Mucosa of stomach (tissue), 1 donor: ENCODE measurements around the gene ALG14.
"Not testable (repeated sequence)": the region's sequence is repeated elsewhere in the genome, so short reads cannot be mapped to it uniquely, and the experiment has no call there.

Experiments
- H3K27me3 ChIP-seq: one replicate; pipeline ENCODE4 v1.7.0; 2013; ENCODE audit warnings: mild to moderate bottlenecking, low read length; ENCODE audit not compliant: control insufficient read depth, insufficient read depth
- H3K36me3 ChIP-seq: one replicate; pipeline ENCODE4 v1.7.0; 2013; ENCODE audit warnings: low read length; ENCODE audit not compliant: control insufficient read depth, insufficient read depth
- H3K4me1 ChIP-seq: one replicate; pipeline ENCODE4 v1.7.0; 2013; ENCODE audit warnings: mild to moderate bottlenecking, low read length; ENCODE audit not compliant: control insufficient read depth, insufficient read depth
- H3K4me3 ChIP-seq: one replicate; pipeline ENCODE4 v1.7.0; 2013; ENCODE audit warnings: low read length
- H3K9ac ChIP-seq: one replicate; pipeline ENCODE4 v1.7.0; 2013; ENCODE audit warnings: mild to moderate bottlenecking, low read length, moderate library complexity
- H3K9me3 ChIP-seq: one replicate; pipeline ENCODE4 v1.7.0; 2013; ENCODE audit warnings: mild to moderate bottlenecking, low read length, moderate library complexity; ENCODE audit not compliant: control insufficient read depth
- donor health status: Pancreatic carcinoma.

ALG14 gene

DNA sequence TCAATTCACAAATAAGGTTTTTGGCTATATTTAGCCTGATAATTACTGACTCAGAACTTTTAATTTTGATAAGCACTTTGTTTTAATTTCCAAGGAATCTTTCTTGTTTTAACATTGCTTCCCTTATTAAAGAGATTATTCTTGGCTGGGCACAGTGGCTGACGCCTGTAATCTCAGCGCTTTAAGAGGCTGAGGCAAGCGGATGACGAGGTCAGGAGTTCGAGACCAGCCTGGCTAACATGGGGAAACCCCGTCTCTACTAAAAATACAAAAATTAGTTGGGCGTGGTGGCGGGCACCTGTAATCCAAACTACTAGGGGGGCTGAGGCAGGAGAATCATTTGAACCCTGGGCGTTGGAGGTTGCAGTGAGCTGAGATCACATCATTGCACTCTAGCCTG, 13.8 kb downstream of the ALG14 start:
- H3K27me3 ChIP-seq = no peaks in the 10 kb centered on the region
- peaks cover 4% of the 10 kb centered on the region for H3K36me3 ChIP-seq
- H3K9ac ChIP-seq = no peak overlapping the region
- no peaks in the 10 kb centered on the region for H3K9me3 ChIP-seq
- H3K4me3 ChIP-seq = no peak overlapping the region
- no peaks in the 10 kb centered on the region for H3K4me1 ChIP-seq

DNA sequence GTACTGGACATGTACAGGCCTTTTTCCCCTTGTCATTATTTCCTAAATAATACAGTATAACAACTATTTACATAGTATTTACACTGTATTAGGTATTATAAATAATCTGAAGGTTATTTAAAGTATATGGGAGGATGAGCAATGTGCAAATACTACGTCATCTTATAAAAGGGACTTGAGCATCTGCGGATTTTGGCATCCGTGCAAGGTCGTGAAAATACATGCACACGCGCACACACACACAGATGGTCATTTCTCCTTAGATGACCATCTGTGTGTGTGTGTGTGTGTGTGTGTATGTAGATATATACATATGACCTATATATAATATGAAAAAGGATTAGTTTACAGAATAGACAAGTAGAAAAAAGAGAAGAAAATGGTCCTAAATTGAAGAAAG, 15.4 kb downstream of the ALG14 start:
- H3K4me1 ChIP-seq = no peaks in the 10 kb centered on the region
- no peaks in the 10 kb centered on the region for H3K36me3 ChIP-seq
- H3K9ac ChIP-seq = no peak overlapping the region
- H3K9me3 ChIP-seq = no peaks in the 10 kb centered on the region
- H3K27me3 ChIP-seq = no peaks in the 10 kb centered on the region
- H3K4me3 ChIP-seq = no peak overlapping the region

DNA sequence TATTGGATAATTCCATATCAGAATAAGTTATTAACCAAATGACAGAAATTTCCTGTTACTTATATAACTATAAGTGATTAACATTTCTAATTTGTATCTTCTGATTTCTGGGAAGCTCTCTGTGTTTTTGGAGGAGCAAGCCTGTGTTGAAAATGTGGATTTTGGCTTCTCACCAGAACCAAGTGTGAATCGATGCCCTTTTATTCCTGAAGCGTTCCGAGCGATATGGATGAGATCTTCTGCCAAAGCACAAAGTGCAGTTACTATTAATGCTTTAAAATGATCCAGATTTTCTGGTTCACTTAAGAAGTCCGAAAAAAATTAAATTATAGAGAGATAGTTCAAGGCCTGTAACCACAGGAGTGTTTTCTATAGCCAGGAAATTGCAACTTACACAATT, 22.8 kb downstream of the ALG14 start:
- Histone ChIP-seq H3K4me1 (no peaks in the 10 kb centered on the region), H3K9ac (no peak overlapping the region), H3K27me3 (no peaks in the 10 kb centered on the region), H3K36me3 (no peaks in the 10 kb centered on the region), H3K4me3 (no peak overlapping the region), H3K9me3 (no peaks in the 10 kb centered on the region)

DNA sequence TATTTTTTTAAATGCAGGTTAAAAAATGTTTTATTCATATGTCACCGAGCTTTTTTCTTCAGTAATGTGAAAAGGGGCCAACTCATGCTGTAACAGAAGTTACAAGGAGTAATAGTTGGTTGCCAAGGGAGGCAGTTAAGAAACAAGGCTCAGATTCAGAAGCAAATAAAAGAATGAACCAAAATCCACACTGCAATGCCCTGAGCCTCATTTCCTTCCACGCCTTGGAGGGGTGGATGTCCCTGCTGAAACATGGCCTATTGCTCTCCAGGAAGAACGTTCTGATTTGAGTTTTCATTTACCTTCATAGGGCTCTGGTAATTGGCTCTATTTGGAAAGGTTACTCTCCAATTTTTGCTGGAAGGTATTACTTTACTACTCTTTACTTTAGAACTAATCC, 24.4 kb downstream of the ALG14 start:
- Histone ChIP-seq H3K9me3 (no peaks in the 10 kb centered on the region), H3K9ac (no peak overlapping the region), H3K36me3 (no peaks in the 10 kb centered on the region), H3K27me3 (no peaks in the 10 kb centered on the region), H3K4me3 (no peak overlapping the region), H3K4me1 (peaks cover under 1% of the 10 kb centered on the region)

DNA sequence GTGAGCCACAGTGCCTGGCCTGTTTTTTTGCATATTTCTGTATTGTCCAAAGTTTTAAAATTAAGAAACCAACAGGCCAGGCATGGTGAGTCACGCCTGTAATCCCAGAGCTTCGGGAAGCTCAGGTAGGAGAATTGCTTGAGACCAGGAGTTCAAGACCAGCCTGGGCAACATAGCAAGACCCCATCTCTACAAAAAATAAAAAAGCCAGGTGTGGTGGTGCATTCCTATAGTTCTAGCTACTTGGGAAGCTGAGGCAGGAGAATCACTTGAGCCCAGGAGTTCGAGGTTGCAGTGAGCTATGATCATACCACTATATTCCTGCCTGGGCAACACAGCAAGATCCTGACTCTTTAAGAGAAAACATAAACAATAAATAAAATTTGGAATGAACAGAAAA, 25.1 kb downstream of the ALG14 start:
- H3K4me3 ChIP-seq, H3K9me3 ChIP-seq, H3K9ac ChIP-seq, H3K27me3 ChIP-seq, H3K36me3 ChIP-seq, H3K4me1 ChIP-seq: not testable (repeated sequence)

DNA sequence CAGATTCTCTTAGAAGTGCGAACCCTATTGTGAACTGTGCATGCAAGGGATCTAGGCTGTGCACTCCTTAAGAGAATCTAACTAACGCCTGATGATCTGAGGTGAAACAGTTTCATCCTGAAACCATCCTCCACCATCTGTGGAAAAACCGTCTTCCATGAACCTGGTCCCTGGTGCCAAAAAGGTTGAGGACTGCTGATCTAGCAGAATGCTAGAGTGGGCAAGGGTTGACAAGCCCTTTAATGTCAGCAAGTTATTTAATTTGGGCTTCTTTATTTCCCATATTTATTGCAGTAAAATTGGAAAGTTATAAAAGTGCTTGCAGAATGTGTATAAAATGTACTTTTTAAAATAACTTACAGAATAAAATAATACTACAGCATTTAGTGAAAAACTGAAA, 26.4 kb downstream of the ALG14 start:
- Histone ChIP-seq H3K4me3 (no peak overlapping the region), H3K4me1 (peaks cover 7% of the 10 kb centered on the region), H3K27me3 (no peaks in the 10 kb centered on the region), H3K9ac (no peak overlapping the region), H3K9me3 (no peaks in the 10 kb centered on the region), H3K36me3 (no peaks in the 10 kb centered on the region)

DNA sequence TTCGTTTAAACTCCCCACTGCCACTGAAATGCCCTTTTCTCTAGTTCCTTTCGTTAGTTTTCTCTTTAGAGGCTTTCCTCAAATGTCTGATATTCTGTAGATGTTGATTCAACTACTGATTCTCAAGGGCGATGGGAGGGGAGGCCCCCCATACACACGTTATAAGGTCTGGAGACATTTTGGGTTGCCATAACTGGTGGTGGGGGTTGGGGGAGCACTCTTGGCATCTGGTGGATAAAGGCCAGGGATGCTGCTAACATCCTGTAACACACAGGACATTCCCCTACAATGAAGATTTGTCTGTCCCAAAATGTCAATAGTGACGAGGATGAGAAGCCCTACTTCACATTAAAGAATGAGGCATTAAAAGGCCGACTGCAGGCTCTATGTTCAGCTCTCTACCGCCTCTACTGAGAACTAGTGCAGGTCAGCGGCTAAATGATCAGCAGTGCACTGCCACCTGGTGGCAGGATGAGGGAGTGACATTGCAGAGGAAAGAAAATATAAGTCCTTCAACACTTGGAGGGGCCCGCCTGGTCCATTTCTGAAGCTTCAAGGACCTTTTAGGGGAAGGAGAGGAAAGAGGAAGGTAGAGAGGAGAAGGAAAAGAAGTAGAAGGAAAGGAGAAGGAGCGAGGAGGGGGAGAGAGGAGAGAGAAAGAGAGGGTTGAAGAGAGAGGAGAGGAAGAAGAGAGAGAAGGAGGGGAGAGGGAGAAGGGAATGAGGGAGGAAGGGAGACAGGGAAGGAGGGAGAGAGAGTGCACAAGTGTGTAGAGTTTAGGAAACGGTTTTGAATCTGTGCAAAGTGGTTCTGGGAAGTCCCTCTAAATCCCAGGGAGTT, 29.4 kb downstream of the ALG14 start:
- no peak overlapping the region for H3K9ac ChIP-seq

DNA sequence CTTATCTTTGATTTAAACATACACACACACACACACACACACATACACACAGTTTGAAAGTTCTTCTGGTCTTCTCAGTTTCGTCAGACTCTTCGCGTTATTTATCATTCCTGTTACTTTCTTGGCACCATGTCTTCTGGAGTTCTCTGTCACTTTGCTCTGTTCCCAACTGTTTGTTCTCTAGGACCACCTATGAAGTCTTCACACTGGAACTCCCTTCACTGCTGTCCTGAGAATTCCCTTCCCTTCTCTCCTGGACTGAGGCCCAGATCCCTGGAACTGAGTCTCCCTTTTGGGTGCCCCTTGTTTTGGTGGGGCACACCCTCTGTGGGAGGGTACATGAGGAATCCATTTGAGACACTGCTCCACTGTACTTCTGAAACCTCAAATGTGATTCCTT, 30.5 kb downstream of the ALG14 start:
- Histone ChIP-seq H3K9me3 (no peaks in the 10 kb centered on the region), H3K36me3 (no peaks in the 10 kb centered on the region), H3K4me3 (no peak overlapping the region), H3K9ac (no peak overlapping the region), H3K27me3 (no peaks in the 10 kb centered on the region), H3K4me1 (peaks cover 7% of the 10 kb centered on the region)

More for the DNA sequence above, 29.4 kb downstream of the ALG14 start:
- Histone ChIP-seq H3K4me3 (no peak overlapping the region), H3K27me3 (no peaks in the 10 kb centered on the region), H3K36me3 (no peaks in the 10 kb centered on the region), H3K9me3 (no peaks in the 10 kb centered on the region), H3K4me1 (peaks cover 7% of the 10 kb centered on the region)

DNA sequence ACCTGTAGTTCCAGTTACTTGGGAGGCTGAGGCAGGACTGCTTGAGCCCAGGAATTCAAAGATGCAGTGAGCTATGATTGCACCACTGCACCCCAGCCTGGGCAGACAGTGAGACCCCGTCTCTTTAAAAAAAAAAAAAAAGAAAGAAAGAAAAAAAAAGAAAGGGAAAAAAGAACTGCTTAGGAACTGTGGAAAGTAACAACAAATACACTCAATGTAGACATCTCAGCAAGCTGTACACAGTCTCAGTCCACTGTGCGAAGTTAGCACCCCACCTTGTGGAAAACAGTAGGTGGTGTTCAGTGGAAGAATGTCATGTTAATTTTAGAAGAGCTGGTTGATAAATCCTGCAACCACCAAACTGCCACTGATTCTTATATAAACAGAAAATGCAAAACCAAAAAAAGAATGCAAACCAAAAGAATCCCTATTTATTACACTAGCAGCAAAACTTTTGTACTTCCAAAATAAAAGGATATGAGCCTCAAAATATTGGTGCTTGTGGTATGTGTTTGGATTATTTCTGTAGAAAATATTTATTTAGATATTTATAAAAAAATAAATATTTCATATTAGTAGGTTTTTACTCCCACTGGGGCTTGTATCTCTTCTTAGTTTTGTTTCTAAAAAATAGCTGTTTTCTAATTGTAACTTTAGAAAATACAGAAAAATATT, 31.1 kb downstream of the ALG14 start:
- no peak overlapping the region for H3K4me3 ChIP-seq

DNA sequence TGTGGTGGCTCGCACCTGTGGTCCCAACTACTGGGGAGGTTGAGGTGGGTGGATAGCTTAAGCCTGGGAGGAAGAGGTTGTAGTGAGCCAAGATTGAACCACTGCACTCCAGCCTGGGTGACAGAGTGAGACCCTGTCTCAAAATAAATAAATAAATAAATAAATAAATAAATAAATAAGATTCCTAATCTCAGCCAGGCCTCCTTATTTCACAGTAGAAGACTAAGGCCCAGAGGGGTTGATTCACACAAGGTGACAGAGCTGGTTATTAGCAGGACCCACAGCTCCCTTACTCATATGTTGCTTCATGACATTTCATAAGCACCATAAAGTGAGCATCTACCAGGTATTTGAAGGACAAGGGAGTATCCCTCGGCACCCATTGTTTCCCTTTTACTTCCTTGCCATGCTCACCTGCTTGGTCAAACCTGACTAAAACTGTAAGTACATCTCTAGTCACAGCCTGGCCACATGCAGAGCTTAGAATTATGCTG, 32.7 kb downstream of the ALG14 start:
- Histone ChIP-seq H3K9ac (no peak overlapping the region), H3K27me3 (no peaks in the 10 kb centered on the region), H3K4me3 (no peak overlapping the region), H3K4me1 (peaks cover 7% of the 10 kb centered on the region), H3K9me3 (no peaks in the 10 kb centered on the region), H3K36me3 (no peaks in the 10 kb centered on the region)

More for the DNA sequence above, 31.1 kb downstream of the ALG14 start:
- no peaks in the 10 kb centered on the region for H3K9me3 ChIP-seq
- H3K9ac ChIP-seq = no peak overlapping the region
- peaks cover 7% of the 10 kb centered on the region for H3K4me1 ChIP-seq
- H3K27me3 ChIP-seq = no peaks in the 10 kb centered on the region
- no peaks in the 10 kb centered on the region for H3K36me3 ChIP-seq

DNA sequence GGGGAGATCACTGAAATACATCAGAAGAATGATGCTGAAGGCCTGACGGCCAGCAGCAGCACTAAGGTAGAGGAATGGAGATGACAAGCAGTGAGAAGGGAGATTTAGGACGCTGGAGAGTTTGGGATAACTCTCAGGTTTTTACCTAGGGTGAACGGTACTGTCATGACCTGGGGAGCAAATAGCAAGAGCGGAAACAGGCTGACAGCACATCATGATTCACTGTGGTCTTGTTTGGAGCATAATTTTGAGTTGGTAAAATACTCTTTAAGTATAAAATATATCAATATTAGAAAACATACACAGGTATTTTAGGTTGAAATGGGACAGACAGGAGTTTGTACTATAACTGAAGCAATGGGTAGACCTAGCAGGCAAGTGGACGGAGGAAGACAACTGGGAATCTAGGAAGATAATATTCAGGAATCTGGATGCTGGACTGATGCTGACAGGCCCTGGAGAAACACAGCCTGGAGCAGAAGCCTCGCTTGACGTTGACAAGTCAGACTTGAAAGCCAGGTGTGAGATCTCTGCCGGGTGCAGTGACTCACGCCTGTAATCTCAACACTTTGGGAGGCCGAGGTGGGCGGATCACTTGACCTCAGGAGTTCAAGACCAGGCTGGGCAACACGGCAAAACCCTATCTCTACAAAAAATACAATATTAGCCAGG, 33.3 kb downstream of the ALG14 start:
- Histone ChIP-seq H3K9me3 (no peaks in the 10 kb centered on the region), H3K27me3 (no peaks in the 10 kb centered on the region), H3K9ac (no peak overlapping the region), H3K4me3 (no peak overlapping the region), H3K36me3 (no peaks in the 10 kb centered on the region), H3K4me1 (peaks cover 7% of the 10 kb centered on the region)

DNA sequence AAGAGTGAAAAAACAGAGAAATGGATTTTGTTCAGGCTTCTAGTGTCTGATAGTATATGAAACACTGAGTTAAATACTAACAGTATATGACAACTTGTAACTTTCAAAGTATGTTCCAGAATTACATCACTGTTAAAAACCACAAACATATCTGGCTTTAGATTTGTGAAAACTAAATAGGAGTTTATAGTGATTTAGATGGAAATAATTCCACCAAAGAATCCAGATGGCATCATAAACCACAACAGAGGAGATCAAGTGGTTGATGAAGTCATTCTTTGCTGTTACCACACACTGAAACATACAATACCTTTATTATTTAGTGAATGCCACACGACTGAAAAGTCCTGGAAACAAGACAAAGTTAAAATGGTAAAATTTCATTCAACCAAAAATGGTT, 37.2 kb downstream of the ALG14 start:
- Histone ChIP-seq H3K4me3 (no peak overlapping the region), H3K27me3 (no peaks in the 10 kb centered on the region), H3K36me3 (no peaks in the 10 kb centered on the region), H3K9ac (no peak overlapping the region), H3K4me1 (no peaks in the 10 kb centered on the region), H3K9me3 (no peaks in the 10 kb centered on the region)
